ENCODE results near the gene ALX4. TPM values are rescaled to one million over a fixed set of nuclear protein-coding genes. Genes with fewer than 3 reads are reported as not detected.

The ALX4 gene
- total and polyA plus RNA-seq, 9 of the 15 experiments (the other 6 are each of a cell fraction or from before 2014, with no cell fraction given), result 0.07 to 1.2 (median 0.33) TPM

- Histone ChIP-seq H3K27me3 (ENCODE audit: control insufficient read depth in 2 of 2, insufficient read depth in 2 of 2, low read length in 2 of 2) (no peaks in the 10 kb centered on the region), H3K4me1 (replicated peaks in 1 of 2; ENCODE audit: control insufficient read depth in 2 of 2, insufficient read depth in 2 of 2, low read length in 2 of 2) (peaks cover 3 to 6% of the 10 kb centered on the region in 2 experiments; a peak in 3 of 5 replicates), H3K4me2 (ENCODE audit: insufficient read depth, low read length) (no peak overlapping the region), H3K9me3 (replicated peaks; ENCODE audit: control insufficient read depth, insufficient read depth, low read depth, low read length) (no peaks in the 10 kb centered on the region), H3K9me1 (ENCODE audit: control insufficient read depth, insufficient read depth, low read length) (no peaks in the 10 kb centered on the region), H2AFZ (ENCODE audit: low read depth, low read length) (no peak overlapping the region), H3K27ac (ENCODE audit: extremely low read depth, low read depth, low read length) (no peak overlapping the region), H3K79me2 (ENCODE audit: control insufficient read depth, insufficient read depth, low read length) (no peaks in the 10 kb centered on the region), H3K4me3 (no peak overlapping the region), H3K9ac (ENCODE audit: insufficient read depth in 1 of 2, low read depth in 2 of 2, low read length in 2 of 2) (no peak overlapping the region), H4K20me1 (replicated peaks; ENCODE audit: control insufficient read depth, insufficient read depth, low read length) (0 out of 2 replicates have a peak, but pooled peaks cover 3% of the 10 kb centered on the region), H3K36me3 (ENCODE audit: control insufficient read depth, insufficient read depth, low read length) (no peaks in the 10 kb centered on the region; the same call in 2 of the 3 replicates)
- ChIA-PET CTCF (ENCODE audit: low intra/inter-chr PET ratio) (no interaction called here), POLR2A (interaction anchor here (0.8 kb wide), 1 partner anchor 355 kb away, joined by 3 read pairs; no protein-coding TSS in a partner anchor)
- no peak for ATAC-seq
- no TSS peak for BruUV-seq (replicated peaks)
- in situ Hi-C loops (cut with MboI) (no loop called here), intact Hi-C loops (cut with micrococcal nuclease) (no loop called here)
- TF ChIP-seq HMBOX1 (IDR thresholded peaks at IDR 0.05) (peak; percentile 61), PKNOX1 (IDR thresholded peaks at IDR 0.05) (no peak)
- WGBS (ENCODE audit: insufficient coverage, low coverage, missing lambda C conversion rate), result 55% methylated on average over 2 of the region's 2 CpGs
- FAIRE-seq, result no peak
- DNase-seq (ENCODE audit: extremely low read depth in 1 of 4, low spot score in 3 of 4), result no peak
These were observed 87.9 kb downstream of the ALX4 start for GRCh38 chr11:44221992-44222391.

- intact Hi-C loops (cut with micrococcal nuclease), result no loop called here
- Histone ChIP-seq H4K20me1 (replicated peaks; ENCODE audit: control insufficient read depth, insufficient read depth, low read length) (0 out of 2 replicates have a peak, but pooled peaks cover 3% of the 10 kb centered on the region), H3K9me3 (replicated peaks; ENCODE audit: control insufficient read depth, insufficient read depth, low read depth, low read length) (no peaks in the 10 kb centered on the region), H3K9me1 (ENCODE audit: control insufficient read depth, insufficient read depth, low read length) (no peaks in the 10 kb centered on the region), H3K79me2 (ENCODE audit: control insufficient read depth, insufficient read depth, low read length) (no peaks in the 10 kb centered on the region), H3K27ac (ENCODE audit: extremely low read depth, low read depth, low read length) (no peak overlapping the region), H3K36me3 (ENCODE audit: control insufficient read depth, insufficient read depth, low read length) (no peaks in the 10 kb centered on the region; the same call in 2 of the 3 replicates), H3K4me3 (no peak overlapping the region), H3K4me1 (replicated peaks in 1 of 2; ENCODE audit: control insufficient read depth in 2 of 2, insufficient read depth in 2 of 2, low read length in 2 of 2) (peaks cover 3 to 6% of the 10 kb centered on the region in 2 experiments; a peak in 3 of 5 replicates), H2AFZ (ENCODE audit: low read depth, low read length) (no peak overlapping the region), H3K27me3 (ENCODE audit: control insufficient read depth in 2 of 2, insufficient read depth in 2 of 2, low read length in 2 of 2) (no peaks in the 10 kb centered on the region), H3K9ac (ENCODE audit: insufficient read depth in 1 of 2, low read depth in 2 of 2, low read length in 2 of 2) (no peak overlapping the region), H3K4me2 (ENCODE audit: insufficient read depth, low read length) (no peak overlapping the region)
- FAIRE-seq (no peak), DNase-seq (ENCODE audit: extremely low read depth in 1 of 4, low spot score in 3 of 4) (no peak), ATAC-seq (no peak)
- BruUV-seq (replicated peaks), result no TSS peak
- in situ Hi-C loops (cut with MboI), result no loop called here
- CTCF ChIA-PET (ENCODE audit: low intra/inter-chr PET ratio), result no interaction called here
- POLR2A ChIA-PET, result interaction anchor here (0.8 kb wide), 1 partner anchor 356 kb away, joined by 3 read pairs; no protein-coding TSS in a partner anchor
- 62% methylated on average over 3 of the region's 3 CpGs for WGBS (ENCODE audit: insufficient coverage, low coverage, missing lambda C conversion rate)
- no peak for TF ChIP-seq PHF21A (IDR thresholded peaks at IDR 0.05; ENCODE audit: borderline replicate concordance, low read depth)
- TF ChIP-seq KHSRP (IDR thresholded peaks at IDR 0.05), result no peak
- no peak for TF ChIP-seq XRCC5 (IDR thresholded peaks at IDR 0.05; ENCODE audit: low read depth, low read length)
- TF ChIP-seq RAD21 (CRISPR knock-in tag; conservative IDR thresholded peaks at IDR 0.05 in 1 of 2, IDR thresholded peaks at IDR 0.05 in 1 of 2), result no peak
- TF ChIP-seq FOXJ3 (CRISPR knock-in tag; IDR thresholded peaks at IDR 0.05), result no peak
- TF ChIP-seq SRF (CRISPR knock-in tag; IDR thresholded peaks at IDR 0.05), result no peak
- no peak for TF ChIP-seq HIVEP1 (CRISPR knock-in tag; IDR thresholded peaks at IDR 0.05)
- no peak for TF ChIP-seq ZBTB43 (CRISPR knock-in tag; IDR thresholded peaks at IDR 0.05)
- no peak for TF ChIP-seq PTBP1 (IDR thresholded peaks at IDR 0.05; ENCODE audit: low read depth, low read length)
These were observed 88.5 kb downstream of the ALX4 start for GRCh38 chr11:44221456-44221855.
